Measurements from ENCODE around the gene ZNF628.
"Not testable (repeated sequence)": the region's sequence is repeated elsewhere in the genome, so short reads cannot be mapped to it uniquely, and the experiment has no call there.

ZNF628 gene

DNA sequence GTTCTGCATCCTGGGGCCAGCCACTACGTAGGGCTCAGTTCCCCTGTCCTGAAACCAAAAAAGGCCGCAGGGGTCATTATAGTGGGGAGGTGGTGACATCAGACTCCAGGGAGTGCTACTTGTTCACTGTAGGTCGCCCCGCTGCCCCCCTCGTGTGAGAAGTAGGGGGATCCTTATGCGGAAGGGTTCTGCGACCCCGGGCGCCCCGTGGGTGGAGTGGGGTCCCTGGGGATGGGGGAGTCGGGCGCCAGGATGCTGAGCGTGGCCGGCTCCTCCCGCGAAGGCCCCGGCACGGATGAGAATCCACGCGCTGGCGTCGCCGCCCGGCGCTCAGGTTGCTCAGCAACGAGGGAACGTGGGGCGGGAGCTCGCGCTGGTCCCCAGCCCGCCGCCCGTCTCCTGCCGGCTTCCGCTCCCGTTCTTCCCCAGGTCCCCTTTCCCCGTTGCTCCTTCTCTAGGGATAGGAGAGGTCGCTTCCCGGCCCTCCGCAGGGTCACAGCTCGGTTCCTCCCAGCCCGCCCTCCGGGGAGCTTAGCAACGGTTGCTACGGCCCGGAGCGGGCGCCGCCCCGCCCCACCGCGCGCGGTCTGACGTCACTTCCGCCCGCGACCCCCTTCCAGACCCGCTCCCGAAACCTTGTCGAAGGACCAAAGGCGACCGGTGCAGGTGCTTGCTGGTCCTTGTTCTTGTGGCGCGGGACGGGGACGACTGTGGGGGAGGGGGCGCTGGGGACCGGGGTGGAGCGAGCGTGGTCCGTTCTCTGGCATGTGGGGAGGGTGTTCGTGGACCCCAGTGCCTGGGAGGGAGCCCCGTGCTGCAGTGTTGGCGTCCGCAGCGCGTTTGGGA, 8.4 kb downstream of the ZNF628 start, which contains the start of gene NAT14:
NAT14 (plus strand) TSS at position 596 of the 846 bp plus-strand sequence. CDS start 521 bp downstream, outside the sequence.
- peak; percentile 40 for DNase-seq

GRCh38 chr19:55485439-55486011, 9.1 kb downstream of the ZNF628 start:
- no peak for DNase-seq

DNA sequence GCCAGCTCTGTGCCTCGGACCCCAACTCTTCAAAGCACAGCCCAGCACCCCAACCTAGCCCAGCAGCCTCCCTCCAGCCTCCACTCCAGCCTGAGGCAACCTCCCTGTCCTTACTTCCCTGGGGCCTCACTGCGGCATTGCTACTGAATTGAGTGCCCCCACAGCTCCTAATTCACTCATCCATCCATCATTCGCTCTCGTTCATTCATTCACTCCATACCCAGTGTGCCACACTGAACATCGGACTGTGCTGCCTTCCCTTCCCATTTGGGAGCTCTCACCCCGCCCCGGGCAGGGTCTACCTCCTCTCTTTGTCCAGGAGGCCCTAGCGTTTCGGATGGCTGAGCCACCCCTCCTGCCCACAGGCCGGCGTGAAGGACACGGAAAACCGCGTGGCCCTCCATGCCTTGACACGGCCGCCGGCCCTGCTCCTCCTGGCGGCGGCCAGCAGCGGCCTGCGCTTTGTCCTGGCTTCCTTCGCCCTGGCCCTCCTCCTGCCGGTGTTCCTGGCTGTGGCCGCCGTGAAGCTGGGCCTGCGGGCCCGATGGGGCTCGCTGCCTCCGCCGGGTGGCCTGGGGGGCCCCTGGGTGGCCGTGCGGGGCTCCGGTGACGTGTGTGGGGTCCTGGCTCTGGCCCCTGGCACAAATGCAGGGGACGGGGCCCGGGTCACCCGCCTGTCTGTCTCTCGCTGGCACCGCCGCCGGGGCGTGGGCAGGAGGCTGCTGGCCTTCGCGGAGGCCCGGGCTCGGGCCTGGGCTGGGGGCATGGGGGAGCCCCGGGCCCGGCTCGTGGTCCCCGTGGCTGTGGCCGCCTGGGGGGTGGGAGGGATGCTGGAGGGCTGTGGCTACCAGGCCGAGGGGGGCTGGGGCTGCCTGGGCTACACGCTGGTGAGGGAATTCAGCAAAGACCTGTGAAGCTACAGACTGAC, 9.9 kb downstream of the ZNF628 start:
- no peak for DNase-seq

DNA sequence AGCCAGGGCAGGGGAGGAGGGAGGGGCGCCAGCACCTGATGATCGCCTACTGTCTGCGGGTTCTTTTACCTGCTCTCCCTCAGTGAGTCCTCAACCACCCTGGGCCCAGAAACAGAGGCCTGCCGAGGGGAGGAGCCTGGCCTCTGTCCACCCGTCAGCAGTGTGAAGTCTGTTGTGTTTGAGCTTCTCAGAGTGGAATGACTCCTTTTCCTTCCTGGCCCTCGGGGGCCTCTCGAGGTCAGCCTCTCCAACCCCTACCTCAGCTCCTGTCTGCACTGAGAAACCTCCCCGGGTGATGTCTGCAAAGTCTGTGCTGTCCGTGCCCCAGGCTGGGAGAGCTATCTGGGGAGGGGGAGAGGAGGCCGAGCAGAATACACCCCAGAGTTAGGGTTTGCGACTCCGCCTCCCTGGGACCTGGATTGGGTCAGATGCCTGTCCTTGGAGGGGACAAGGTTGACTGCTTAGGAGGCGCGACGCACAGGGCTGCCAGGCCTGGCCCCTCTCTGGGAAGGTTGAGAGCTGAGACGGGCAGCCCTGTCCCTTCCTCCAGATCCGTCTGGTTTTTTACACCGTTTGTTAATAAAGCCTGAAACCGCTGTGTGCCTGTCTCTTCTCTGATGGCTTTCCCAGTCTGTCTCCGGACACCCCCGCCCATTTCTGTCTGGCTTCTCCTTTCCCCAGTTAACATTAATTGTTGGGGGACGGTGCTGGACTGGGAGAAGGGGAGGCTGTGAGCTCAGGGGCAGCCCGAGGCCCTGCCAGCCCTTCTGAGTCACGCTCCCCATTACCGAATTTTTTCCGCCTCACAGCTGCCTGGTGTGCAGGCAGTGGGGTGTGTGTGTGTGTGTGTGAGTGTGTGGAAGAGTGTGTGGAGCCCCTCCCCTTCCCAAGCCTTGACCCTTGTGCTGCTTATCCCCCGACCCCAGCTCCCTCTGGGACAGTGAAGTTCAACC, 10.8 kb downstream of the ZNF628 start:
- peak; percentile 93 for DNase-seq

DNA sequence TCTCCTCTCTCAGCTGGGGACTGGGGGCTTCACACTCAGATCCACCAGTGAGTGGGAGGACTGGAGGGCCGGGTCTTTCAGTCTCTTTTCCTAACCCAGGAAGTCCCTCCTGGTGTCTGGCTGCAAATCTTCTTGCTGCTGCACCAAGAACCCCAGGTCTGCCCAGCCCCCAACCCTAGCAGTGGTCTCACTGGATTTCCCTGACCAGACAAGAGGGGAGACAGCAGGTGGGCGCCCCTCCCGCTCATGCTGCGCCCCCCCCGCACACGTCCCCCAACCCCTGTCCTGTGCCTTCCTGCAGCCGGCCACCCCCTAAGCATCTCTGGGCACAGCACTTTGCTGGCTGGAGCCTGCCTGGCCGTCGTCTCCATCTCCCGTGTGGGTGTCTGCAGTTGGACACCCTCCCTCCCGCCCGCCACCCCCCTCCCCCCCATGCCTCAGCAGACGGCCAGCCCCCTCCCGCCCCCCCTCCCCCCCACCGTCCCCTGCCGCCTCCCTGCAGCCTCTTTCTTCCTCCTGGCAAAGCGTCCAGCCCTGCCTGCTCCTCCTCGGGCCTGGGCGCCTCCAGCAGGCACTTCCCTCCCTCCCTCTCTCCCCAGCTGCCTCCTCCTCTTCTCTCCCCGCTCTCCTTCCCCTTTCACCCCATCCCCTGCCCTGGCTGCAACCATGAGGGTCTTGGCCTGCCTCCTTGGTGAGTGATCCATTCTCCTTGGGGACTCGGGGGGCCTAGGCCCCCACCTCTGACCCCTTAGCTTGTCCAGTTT, 11.7 kb downstream of the ZNF628 start, which contains the start of gene SSC5D:
SSC5D (plus strand) TSS at position 513 of the 764 bp plus-strand sequence; CDS start at position 667, 154 bp downstream.
- peak; percentile 22 for DNase-seq

- DNase-seq = no peak
These were observed 12.7 kb downstream of the ZNF628 start for GRCh38 chr19:55488986-55489710.

- no peak for DNase-seq
These were observed 13.5 kb downstream of the ZNF628 start for GRCh38 chr19:55489711-55490477.

DNA sequence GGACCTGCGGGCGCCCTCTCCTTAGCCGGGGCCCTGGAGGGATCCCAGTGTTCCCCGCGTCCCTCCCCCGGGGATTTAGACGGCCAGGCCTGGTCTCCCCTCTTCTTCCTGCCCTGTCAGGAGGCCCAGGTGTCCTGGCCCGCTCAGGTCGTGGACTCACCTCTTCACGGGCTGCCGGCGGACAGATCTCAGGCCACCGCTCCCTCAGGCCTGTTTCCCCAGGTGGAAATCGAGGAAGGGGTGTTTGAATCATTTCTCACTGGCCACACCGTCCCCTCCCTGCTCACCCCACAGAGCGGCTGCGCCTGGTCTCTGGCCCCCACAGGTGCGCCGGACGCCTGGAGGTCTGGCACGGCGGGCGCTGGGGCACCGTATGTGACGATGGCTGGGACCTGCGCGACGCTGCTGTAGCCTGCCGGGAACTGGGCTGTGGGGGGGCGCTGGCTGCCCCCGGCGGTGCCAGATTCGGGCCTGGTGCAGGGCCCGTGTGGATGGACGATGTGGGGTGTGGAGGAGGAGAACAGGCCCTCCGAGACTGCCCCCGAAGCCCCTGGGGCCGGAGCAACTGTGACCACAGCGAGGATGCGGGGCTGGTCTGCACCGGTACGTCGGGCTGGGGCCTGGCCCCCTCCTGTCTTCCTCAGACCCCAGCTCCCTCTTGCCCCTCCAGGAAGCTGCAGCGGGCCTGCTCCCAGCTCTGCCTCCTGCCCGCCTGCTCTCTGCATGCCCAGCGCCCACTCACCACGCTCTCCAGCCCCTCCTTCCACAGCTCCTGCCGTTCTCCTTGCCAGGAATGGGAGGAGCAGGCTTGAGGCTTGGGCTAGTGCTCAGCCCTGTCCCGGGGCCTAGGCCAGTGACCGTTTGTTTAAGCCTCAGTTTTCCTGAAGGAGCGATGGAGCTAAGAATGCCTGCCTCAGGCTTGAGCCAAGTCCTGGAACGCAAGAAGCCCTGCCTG, 14.3 kb downstream of the ZNF628 start:
- DNase-seq = no peak

DNA sequence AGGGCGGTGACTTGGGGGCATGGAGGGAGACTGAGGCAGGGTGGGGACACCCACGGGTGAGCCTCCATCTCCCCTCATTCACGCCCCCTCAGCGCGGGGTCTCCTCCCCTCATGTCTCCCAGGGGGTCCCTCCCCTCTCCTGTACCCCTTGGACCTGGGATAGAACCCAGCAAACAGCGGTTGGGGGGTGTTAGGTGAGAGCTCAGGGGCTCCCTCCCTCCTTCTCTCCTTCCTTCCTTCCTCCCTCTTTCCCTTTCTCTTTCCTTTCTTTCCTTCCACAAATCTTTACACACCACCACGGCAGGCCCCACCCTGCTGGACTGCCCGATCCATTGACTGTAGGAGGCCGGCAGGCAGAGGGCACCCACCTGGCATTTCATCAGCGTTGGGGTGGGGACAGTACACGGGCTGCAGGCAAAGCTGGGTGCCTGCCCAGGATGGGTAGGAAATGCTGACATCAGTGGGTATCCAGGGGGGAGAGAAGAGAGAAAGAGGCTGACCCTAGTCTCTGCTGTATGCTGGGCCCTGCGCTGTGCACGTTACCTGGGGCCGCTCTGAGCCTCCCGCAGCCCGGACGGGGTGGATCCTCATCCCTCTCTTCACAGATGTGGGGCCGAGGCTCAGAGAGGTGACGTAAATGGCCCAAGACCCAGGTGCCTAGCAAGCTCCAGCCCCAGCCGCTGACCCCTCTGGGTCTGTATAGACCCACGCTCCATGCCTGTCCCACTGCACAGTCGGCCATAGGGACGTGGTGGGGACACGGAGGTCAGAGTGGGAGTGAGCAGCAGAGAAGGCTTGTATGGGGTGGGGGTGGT, 15.3 kb downstream of the ZNF628 start:
- DNase-seq = no peak

DNA sequence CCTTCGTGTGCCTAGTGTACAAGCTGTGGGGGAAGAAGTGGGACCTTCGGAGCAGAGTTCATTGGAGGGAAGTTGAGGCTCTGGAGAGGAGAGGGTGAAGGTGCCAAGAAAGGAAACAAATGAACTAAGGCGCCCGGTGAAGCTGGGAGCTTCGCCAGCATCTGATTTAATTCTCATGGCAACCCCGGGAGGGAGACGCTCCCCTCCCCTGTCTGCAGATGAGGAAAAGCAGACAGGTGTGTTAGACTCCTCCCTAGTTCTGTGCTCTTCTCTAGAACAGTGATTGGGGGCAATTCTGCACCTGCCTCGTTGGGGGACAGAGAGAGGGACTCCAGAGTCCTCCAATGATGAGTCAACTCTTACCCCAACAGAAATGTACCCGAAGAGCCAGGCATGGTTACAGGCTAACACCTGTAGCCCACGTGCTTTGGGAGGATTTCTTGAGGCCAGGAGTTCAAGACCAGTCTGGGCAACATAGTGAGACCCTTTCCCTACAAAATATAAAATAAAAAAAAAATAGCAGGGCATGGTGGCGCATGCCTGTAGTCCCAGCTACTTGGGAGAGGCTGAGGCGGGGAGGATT, 16.0 kb downstream of the ZNF628 start:
- no peak for DNase-seq

- DNase-seq = peak; percentile 29
These were observed 16.7 kb downstream of the ZNF628 start for GRCh38 chr19:55493052-55493644.

GRCh38 chr19:55493645-55494171, 17.3 kb downstream of the ZNF628 start:
- no peak for DNase-seq

GRCh38 chr19:55494172-55494761, 17.9 kb downstream of the ZNF628 start:
- no peak for DNase-seq

- DNase-seq = no peak
These were observed 19.4 kb downstream of the ZNF628 start for GRCh38 chr19:55495646-55496349.

DNA sequence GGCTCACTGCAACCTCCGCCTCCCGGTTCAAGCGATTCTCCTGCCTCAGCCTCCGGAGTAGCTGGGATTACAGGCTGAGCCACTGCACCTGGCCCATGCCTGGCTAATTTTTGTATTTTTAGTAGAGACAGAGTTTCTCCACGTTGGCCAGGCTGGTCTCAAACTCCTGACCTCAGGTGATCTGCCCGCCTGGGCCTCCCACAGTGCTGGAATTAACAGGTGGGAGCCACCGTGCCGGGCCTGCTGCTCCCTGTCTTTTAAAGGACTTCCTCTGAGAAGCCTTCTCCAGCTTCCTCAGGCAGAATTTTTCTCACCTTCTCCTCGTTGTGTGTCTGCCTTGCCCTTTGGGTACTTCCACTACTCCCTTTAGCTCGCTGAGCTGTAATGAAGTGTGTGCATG, 20.4 kb downstream of the ZNF628 start:
- not testable (repeated sequence) for DNase-seq

Measured in HCEC 1CT (cell line).